AG09309 (cell line): Measurements from ENCODE around the gene CHP1.
"Not testable (repeated sequence)": the region's sequence is repeated elsewhere in the genome, so short reads cannot be mapped to it uniquely, and the experiment has no call there.

Experiments used
- DNase-seq: peaks from one replicate; pipeline ENCODE4 v3.0.0-alpha.2; 2010; ENCODE audit warnings: low read depth
- H3K4me3 ChIP-seq: 2 replicates; pipeline ENCODE4 v1.5.1; 2011; ENCODE audit warnings: mild to moderate bottlenecking, low read depth, low read length, moderate library complexity; ENCODE audit not compliant: control insufficient read depth
- TF ChIP-seq, protein P1 (sequence below): IDR thresholded peaks from 2 replicates; pipeline ENCODE4 v1.5.1; 2011; ENCODE audit warnings: mild to moderate bottlenecking, low read depth, low read length, inconsistent platforms; ENCODE audit not compliant: insufficient read depth, control insufficient read depth; ENCODE audit errors: missing control alignments

Gene CHP1

DNA sequence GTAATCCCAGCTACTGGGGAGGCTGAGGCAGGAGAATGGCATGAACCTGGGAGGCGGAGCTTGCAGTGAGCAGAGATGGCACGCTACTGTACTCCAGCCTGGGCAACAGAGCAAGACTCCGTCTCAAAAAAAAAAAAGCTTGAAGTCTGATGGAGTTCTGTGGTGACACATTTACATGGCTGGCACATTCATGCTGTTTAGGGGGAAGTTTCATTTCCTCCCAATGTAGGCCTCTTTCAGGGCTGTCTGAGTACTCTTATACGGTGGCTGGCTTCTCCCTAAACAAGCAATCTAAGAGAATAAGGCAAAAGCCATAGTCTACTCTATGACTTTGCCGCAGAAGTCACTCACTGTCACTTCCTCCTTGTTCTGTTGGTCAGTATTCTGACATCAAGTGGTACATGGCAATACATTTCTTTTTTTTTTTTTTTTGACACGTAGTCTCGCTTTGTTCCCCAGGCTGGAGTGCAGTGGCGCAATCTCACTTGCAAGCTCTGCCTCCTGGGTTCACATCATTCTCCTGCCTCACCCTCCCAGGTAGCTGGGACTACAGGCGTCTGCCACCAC is 60.1 kb downstream of the CHP1 start:
- TF ChIP-seq, protein P1, sequence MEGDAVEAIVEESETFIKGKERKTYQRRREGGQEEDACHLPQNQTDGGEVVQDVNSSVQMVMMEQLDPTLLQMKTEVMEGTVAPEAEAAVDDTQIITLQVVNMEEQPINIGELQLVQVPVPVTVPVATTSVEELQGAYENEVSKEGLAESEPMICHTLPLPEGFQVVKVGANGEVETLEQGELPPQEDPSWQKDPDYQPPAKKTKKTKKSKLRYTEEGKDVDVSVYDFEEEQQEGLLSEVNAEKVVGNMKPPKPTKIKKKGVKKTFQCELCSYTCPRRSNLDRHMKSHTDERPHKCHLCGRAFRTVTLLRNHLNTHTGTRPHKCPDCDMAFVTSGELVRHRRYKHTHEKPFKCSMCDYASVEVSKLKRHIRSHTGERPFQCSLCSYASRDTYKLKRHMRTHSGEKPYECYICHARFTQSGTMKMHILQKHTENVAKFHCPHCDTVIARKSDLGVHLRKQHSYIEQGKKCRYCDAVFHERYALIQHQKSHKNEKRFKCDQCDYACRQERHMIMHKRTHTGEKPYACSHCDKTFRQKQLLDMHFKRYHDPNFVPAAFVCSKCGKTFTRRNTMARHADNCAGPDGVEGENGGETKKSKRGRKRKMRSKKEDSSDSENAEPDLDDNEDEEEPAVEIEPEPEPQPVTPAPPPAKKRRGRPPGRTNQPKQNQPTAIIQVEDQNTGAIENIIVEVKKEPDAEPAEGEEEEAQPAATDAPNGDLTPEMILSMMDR: no peak
- no peak for DNase-seq
- no peak overlapping the region for H3K4me3 ChIP-seq

DNA sequence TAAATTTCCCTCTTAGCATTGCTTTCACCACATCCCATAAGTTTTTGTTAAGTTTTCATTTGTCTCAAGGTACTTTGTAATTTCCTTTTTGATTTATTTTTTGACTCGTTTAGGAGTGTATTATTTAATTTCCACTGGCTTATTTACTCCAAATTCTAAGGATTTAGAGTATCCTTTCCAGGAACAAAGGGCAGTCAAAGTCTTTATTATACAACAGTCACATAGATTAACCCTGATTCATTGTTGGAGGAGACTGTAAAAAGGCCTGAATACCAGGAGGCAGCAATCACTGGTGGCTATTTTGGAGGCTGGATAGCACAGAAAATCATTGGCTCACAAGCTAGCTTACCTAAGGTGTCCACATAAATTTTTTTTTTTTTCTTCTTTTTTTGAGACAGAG is 61.5 kb downstream of the CHP1 start:
- TF ChIP-seq, protein P1: no peak
- no peak overlapping the region for H3K4me3 ChIP-seq
- no peak for DNase-seq

DNA sequence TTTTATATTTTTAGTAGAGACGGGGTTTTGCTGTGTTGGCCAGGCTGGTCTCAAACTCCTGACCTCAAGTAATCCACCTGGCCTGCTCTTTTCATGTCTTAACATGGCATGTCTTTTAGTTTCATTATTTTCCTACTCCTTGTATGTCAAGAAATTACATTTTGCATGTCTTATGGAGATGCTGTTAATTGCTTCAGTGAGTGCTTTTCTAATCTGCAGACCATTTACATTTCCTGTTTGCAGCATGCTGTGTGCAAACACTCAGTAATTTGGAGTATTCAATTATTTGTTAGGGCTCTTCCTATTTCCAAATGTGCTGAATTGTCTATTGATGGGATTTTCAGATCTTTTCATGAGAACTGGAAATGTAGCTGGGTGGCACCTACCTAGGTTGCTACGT is 70.1 kb downstream of the CHP1 start:
- not testable (repeated sequence) for H3K4me3 ChIP-seq, DNase-seq

DNA sequence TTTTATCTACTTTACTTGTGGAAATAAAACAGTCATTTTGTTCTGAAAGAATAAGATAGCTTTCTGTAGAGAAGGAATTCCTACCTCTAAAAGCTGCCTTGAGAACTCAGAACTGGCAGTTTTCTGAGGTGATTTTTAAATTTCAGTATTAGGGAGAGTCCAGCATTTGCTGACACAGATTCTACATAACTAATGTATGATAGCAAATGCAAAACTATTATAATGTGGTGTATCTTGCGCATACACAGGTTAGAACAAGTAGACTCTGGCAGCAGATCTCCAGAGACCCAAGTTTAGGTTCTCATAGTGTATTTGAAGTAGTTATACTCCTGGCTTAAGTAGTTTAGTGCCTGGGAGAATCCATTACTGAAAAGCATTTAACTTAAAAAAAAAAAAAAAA is 70.5 kb downstream of the CHP1 start:
- TF ChIP-seq, protein P1: no peak
- H3K4me3 ChIP-seq: no peak overlapping the region
- no peak for DNase-seq

DNA sequence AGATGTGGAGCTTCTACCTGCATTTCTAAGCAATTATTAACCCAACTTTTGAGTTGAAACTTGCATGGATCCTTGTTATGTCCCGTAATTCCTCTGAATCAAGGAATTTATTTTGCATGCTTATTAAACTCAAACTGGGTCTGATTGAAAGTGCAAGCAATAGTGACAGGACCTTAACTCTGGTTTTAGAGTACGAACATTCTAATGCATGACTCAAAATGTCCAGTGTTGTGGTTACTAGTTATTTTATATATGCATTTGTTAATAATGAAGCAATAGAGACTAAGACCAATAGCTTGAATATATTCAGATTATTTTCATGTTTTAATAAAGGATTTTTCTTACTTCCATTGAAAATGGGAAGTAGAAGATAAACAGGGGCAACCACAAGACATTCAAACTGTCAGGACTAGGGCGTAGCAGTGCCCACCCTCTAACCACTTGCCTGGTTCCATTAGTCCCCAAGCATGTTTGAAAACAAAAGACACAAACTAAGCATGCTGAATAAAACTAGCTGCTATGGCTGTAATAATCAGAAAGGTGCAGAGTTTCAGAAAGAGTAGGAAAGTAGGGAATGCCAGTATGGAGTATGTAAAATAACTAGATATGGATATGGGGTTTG is 73.2 kb downstream of the CHP1 start:
- H3K4me3 ChIP-seq: no peak overlapping the region
- no peak for DNase-seq
- TF ChIP-seq, protein P1: no peak

DNA sequence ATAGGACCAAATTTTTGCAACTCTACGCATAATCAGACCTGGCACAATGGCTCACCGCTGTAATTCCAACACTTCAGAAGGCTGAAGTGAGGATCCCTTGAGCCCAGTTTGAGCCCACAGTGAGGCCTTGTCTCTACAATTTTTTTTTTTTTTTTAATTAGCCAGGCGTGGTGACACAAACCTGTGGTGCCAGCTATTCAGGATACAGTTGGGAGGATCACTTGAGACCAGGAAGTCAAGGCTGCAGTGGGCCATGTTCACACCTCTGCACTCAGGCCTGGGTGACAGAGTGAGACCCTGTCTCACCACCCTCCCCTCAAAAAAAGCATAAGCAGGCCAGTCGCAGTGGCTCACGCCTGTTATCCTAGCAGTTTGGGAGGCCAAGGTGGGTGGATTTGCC is 76.6 kb downstream of the CHP1 start:
- H3K4me3 ChIP-seq: no peak overlapping the region
- TF ChIP-seq, protein P1: no peak
- no peak for DNase-seq

DNA sequence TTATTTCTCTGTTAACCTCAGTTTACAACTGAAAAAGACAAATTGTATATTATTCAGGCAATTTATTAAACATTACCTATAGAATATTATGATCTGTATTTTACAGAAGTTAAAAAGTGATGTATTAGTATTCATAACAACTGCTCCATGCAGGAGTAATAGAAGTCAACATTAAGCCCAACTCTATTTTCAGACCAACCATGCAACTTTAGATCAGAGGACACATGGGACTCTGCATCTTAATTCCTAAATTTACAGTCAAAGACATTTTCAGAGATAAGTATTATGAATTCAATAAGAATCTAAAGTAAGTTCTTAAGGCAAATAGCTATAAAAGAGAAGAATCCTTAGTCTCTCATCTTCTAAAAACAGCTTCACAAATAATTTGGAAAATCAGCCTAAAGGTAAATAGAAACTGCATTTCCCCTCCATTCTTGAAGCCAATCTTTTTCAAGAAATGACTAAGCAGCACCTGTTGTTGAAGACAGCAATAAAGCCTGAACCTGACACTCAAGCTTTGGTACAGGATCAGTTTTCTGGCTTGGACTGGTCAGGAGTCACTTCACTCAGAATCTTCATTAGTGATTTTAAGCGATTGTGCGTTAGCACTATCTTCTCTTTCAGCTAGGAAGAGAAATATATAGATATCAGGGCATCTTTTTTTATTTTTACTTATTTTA is 78.3 kb downstream of the CHP1 start:
- TF ChIP-seq, protein P1: no peak
- DNase-seq: no peak
- H3K4me3 ChIP-seq: no peak overlapping the region

DNA sequence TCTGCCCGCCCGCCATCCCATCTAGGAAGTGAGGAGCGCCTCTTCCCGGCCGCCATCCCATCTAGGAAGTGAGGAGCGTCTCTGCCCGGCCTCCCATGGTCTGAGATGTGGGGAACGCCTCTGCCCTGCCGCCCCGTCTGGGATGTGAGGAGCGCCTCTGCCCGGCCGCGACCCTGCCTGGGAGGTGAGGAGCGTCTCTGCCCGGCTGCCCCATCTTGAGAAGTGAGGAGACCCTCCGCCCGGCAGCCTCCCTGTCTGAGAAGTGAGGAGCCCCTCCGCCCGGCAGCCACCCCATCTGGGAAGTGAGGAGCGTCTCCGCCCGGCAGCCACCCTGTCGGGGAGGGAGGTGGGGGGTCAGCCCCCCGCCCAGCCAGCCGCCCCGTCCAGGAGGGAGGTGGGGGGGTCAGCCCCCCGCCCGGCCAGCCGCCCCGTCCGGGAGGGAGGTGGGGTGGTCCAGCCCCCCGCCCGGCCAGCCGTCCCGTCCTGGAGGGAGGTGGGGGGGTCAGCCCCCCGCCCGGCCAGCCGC is 89.8 kb downstream of the CHP1 start:
- DNase-seq, H3K4me3 ChIP-seq: not testable (repeated sequence)
